ENCODE measurements around the gene ELMO1.

The ELMO1 gene

DNA sequence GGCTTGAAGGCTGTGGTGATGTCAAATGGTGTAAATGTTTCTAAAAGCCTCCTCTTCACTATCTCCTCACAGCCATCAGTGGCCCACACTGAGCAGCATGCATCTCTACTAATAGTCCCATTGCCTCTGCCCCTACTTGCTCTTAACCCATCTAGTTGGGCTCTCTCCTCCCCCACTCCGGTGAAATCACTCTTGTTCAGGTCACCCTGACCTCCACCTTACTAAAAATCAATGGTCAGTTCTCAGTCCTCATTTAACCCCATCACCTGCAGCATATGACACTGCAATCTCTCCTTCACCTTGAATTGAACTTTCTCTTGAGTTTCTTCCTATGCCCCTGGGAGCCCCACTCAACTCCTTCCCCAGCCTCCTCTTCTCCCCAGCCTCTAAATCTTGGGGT lies 369.2 kb downstream of the ELMO1 start:
- Histone ChIP-seq H3K27me3 (no peaks in the 10 kb centered on the region), H3K9me3 (no peaks in the 10 kb centered on the region), H3K27ac (no peak overlapping the region), H3K36me3 (no peaks in the 10 kb centered on the region), H3K4me1 (peaks cover 0 to 21% (median 17%) of the 10 kb centered on the region in 4 donors), H3K4me3 (no peak overlapping the region)
- DNase-seq = no peak
- TF ChIP-seq, protein P1, sequence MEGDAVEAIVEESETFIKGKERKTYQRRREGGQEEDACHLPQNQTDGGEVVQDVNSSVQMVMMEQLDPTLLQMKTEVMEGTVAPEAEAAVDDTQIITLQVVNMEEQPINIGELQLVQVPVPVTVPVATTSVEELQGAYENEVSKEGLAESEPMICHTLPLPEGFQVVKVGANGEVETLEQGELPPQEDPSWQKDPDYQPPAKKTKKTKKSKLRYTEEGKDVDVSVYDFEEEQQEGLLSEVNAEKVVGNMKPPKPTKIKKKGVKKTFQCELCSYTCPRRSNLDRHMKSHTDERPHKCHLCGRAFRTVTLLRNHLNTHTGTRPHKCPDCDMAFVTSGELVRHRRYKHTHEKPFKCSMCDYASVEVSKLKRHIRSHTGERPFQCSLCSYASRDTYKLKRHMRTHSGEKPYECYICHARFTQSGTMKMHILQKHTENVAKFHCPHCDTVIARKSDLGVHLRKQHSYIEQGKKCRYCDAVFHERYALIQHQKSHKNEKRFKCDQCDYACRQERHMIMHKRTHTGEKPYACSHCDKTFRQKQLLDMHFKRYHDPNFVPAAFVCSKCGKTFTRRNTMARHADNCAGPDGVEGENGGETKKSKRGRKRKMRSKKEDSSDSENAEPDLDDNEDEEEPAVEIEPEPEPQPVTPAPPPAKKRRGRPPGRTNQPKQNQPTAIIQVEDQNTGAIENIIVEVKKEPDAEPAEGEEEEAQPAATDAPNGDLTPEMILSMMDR (IDR thresholded peaks at IDR 0.05) = no peak
- intact Hi-C loops (cut with DNase I; ENCODE audit: low total_unique reads) = no loop called here

DNA sequence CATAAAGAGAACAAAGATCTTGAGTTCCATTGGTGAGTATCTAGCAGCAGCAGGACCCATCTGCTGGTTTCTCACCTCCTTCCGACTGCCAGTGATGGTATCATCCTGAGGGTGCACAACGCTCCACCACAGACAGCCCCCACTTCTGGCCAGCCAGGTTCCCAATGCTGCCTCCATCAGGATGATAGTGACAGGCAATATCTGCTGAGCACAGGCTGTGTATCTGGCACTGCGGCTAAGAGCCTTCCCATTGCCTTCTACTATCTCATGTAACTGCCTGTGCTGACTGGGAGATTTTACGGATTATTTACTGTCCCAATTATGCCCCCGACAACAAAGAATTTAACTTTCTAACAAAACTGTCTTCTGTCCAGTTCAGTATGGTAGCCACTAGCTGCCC lies 372.0 kb downstream of the ELMO1 start:
- no peaks in the 10 kb centered on the region for H3K9me3 ChIP-seq
- no peaks in the 10 kb centered on the region for H3K4me1 ChIP-seq
- DNase-seq = no peak
- H3K27ac ChIP-seq = no peak overlapping the region
- H3K36me3 ChIP-seq = no peaks in the 10 kb centered on the region
- no peak overlapping the region for H3K4me3 ChIP-seq
- H3K27me3 ChIP-seq = no peaks in the 10 kb centered on the region
- intact Hi-C loops (cut with DNase I; ENCODE audit: low total_unique reads) = no loop called here
- TF ChIP-seq, protein P1 (IDR thresholded peaks at IDR 0.05) = no peak

DNA sequence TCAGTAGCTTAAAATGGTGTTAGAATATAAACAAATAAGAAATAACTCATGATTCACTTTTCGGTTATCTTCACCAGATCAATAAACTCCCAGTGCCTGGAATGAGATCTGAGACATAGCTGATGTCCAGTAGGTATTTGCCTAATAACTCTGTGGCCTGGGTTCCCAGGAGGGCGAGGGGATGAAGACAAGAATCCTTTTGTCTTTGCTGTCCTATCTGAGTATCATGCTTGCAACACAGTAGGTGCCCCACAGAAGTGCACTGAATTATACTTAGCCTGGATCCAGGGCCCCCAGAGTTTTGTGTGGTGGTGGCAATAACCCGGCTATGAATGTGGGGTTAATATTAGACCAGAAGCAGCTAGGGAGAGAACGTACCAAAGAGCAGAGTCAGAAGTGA lies 374.3 kb downstream of the ELMO1 start:
- no peaks in the 10 kb centered on the region for H3K36me3 ChIP-seq
- intact Hi-C loops (cut with DNase I; ENCODE audit: low total_unique reads) = no loop called here
- TF ChIP-seq, protein P1 (IDR thresholded peaks at IDR 0.05) = no peak
- no peak for DNase-seq
- H3K27ac ChIP-seq = no peak overlapping the region
- no peaks in the 10 kb centered on the region for H3K9me3 ChIP-seq
- H3K4me3 ChIP-seq = no peak overlapping the region
- no peaks in the 10 kb centered on the region for H3K27me3 ChIP-seq
- no peaks in the 10 kb centered on the region for H3K4me1 ChIP-seq

DNA sequence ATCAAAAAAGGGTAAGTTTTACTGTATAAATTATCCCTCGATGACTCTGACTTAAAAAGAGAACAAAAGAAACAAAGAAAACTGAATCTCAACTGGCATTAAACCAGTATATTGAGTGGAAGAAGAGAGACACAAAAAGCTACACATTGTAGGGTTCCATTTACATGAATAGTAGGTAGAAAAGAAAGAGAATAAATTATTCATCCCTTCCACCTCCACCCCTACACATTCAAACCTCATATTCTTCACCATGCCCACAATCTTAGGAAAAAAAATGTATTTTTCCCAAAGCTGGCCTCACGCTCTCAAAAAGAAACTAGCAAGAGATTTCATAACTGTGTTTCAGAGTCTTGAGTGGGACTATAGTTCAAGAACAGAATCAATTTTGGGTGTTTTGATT lies 377.5 kb downstream of the ELMO1 start:
- Histone ChIP-seq H3K9me3 (no peaks in the 10 kb centered on the region), H3K27ac (no peak overlapping the region), H3K4me1 (no peaks in the 10 kb centered on the region), H3K4me3 (no peak overlapping the region), H3K27me3 (no peaks in the 10 kb centered on the region), H3K36me3 (no peaks in the 10 kb centered on the region)
- intact Hi-C loops (cut with DNase I; ENCODE audit: low total_unique reads) = no loop called here
- TF ChIP-seq, protein P1 (IDR thresholded peaks at IDR 0.05) = no peak
- no peak for DNase-seq

- Histone ChIP-seq H3K36me3 (no peaks in the 10 kb centered on the region), H3K4me3 (no peak overlapping the region), H3K4me1 (no peaks in the 10 kb centered on the region), H3K9me3 (no peaks in the 10 kb centered on the region), H3K27me3 (no peaks in the 10 kb centered on the region), H3K27ac (no peak overlapping the region)
- no peak for DNase-seq
- TF ChIP-seq, protein P1 (IDR thresholded peaks at IDR 0.05) = no peak
- intact Hi-C loops (cut with DNase I; ENCODE audit: low total_unique reads) = no loop called here
These were observed 378.2 kb downstream of the ELMO1 start for GRCh38 chr7:37070471-37070870.

DNA sequence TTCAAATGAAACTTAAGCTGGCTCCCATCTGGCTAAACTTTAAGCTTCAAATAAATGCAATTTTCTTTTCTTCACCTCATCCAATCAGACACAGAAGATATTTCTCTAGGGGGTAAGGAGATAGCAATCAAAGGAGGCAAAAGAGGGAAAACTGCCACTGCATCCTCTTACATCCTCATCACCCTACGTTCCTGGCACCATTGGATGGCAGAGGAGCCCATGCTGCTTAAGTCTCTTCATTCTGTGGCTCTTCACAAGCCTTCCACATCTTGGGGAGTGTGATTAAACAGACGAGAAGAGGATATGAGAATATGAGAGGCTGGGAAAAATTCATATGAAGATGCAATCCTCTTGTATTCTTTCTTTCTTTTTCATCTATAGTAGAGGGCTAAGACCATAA lies 378.6 kb downstream of the ELMO1 start:
- TF ChIP-seq, protein P1 (IDR thresholded peaks at IDR 0.05) = no peak
- intact Hi-C loops (cut with DNase I; ENCODE audit: low total_unique reads) = no loop called here
- Histone ChIP-seq H3K4me3 (no peak overlapping the region), H3K27ac (no peak overlapping the region), H3K4me1 (no peaks in the 10 kb centered on the region), H3K9me3 (no peaks in the 10 kb centered on the region), H3K36me3 (no peaks in the 10 kb centered on the region), H3K27me3 (no peaks in the 10 kb centered on the region)
- DNase-seq = no peak

Data from tibial artery (tissue), 4 donors.